H1 (cell line): ENCODE data around the gene TNFAIP1. TPM values are rescaled to one million over a fixed set of nuclear protein-coding genes. Genes with fewer than 3 reads are reported as not detected.

Experiments used
- CTCF ChIA-PET: fragments of 300-600 bp; sonication (Branson Sonifier 250); formaldehyde crosslinking; loops from one replicate; lab custom pipeline; 2021; ENCODE audit not compliant: partially characterized antibody; lab: Charles Lee
- POLR2A ChIA-PET: fragments of 300-600 bp; sonication (Branson Sonifier 250); formaldehyde crosslinking; loops from one replicate; lab custom pipeline; 2021; ENCODE audit warnings: inconsistent platforms; ENCODE audit not compliant: partially characterized antibody; lab: Charles Lee
- DNase-seq, 2 experiments: peaks; one replicate each; pipeline versions ENCODE4 v3.0.0 to v3.0.0-alpha.2; 2010 to 2022; ENCODE audit warnings: low spot score in 2 of 2, low read depth in 1 of 2, mixed read lengths in 1 of 2
- FAIRE-seq: peaks from 2 replicates; lab custom pipeline; 2011; peaks lifted over from hg19 to GRCh38; lab: Jason Lieb, UNC
- H2AFZ ChIP-seq: 2 replicates; pipeline ENCODE4 v1.8.1; 2012; ENCODE audit warnings: low read length, inconsistent platforms
- H2AK5ac ChIP-seq: 2 replicates; pipeline ENCODE4 v1.6.1; 2013; ENCODE audit warnings: low read depth, low read length
- H2BK120ac ChIP-seq: replicated peaks from 2 replicates; pipeline ENCODE3; 2013; ENCODE audit warnings: low read depth, low read length, inconsistent platforms
- H2BK12ac ChIP-seq: 2 replicates; pipeline ENCODE4 v1.6.1; 2013; ENCODE audit warnings: low read depth, low read length
- H2BK15ac ChIP-seq: 2 replicates; pipeline ENCODE4 v1.6.1; 2013; ENCODE audit warnings: low read length
- H2BK20ac ChIP-seq: 2 replicates; pipeline ENCODE4 v1.6.1; 2013; ENCODE audit warnings: low read length
- H2BK5ac ChIP-seq: 2 replicates; pipeline ENCODE4 v1.6.1; 2013; ENCODE audit warnings: low read depth, low read length
- H3K14ac ChIP-seq: 2 replicates; pipeline ENCODE4 v1.6.1; 2013; ENCODE audit warnings: inconsistent platforms; ENCODE audit not compliant: insufficient read length
- H3K18ac ChIP-seq: 2 replicates; pipeline ENCODE4 v1.6.1; 2013; ENCODE audit warnings: low read length; ENCODE audit errors: extremely low read depth
- H3K23ac ChIP-seq: 2 replicates; pipeline ENCODE4 v1.6.1; 2013; ENCODE audit warnings: inconsistent platforms; ENCODE audit not compliant: insufficient read length
- H3K23me2 ChIP-seq: 2 replicates; pipeline ENCODE4 v1.6.1; 2013; ENCODE audit warnings: low read depth, low read length
- H3K27ac ChIP-seq: 2 replicates; pipeline ENCODE4 v1.6.1; 2011; ENCODE audit warnings: low read depth, low read length, inconsistent platforms
- H3K27me3 ChIP-seq, 4 experiments: replicated peaks in 1 of 4; 1 replicate in 1 of 4; 2 replicates in 3 of 4; pipeline versions ENCODE4 v1.6.1 to v1.8.1; 2011 to 2013; ENCODE audit warnings: low read length in 3 of 4, mild to moderate bottlenecking in 3 of 4, inconsistent platforms in 2 of 4, mixed read lengths in 2 of 4, moderate library complexity in 1 of 4; ENCODE audit not compliant: control insufficient read depth in 3 of 4, insufficient read depth in 3 of 4; ENCODE audit errors: extremely low read depth in 1 of 4
- H3K36me3 ChIP-seq, 4 experiments: 2 replicates each; pipeline versions ENCODE4 v1.6.1 to v1.8.1; 2011 to 2013; ENCODE audit warnings: mild to moderate bottlenecking in 4 of 4, low read length in 3 of 4, moderate library complexity in 2 of 4, control low read depth in 1 of 4, inconsistent platforms in 1 of 4; ENCODE audit not compliant: insufficient read depth in 4 of 4, control insufficient read depth in 2 of 4
- H3K4ac ChIP-seq: replicated peaks from 2 replicates; pipeline ENCODE3; 2013; ENCODE audit warnings: low read length, low read depth, mixed read lengths, inconsistent platforms; ENCODE audit not compliant: insufficient read length
- H3K4me1 ChIP-seq, 4 experiments: replicated peaks in 1 of 4; 1 replicate in 1 of 4; 2 replicates in 3 of 4; pipeline versions ENCODE4 v1.6.1 to v1.8.1; 2011 to 2013; ENCODE audit warnings: low read length in 3 of 4, inconsistent platforms in 2 of 4, mixed read lengths in 1 of 4; ENCODE audit not compliant: insufficient read depth in 4 of 4, control insufficient read depth in 3 of 4
- H3K4me2 ChIP-seq, 2 experiments: 2 replicates each; pipeline versions ENCODE4 v1.6.1 to v1.8.1; 2011 to 2013; ENCODE audit warnings: low read depth in 2 of 2, low read length in 2 of 2, control low read depth in 1 of 2, inconsistent platforms in 1 of 2, mild to moderate bottlenecking in 1 of 2; ENCODE audit not compliant: insufficient read depth in 1 of 2
- H3K4me3 ChIP-seq, 4 experiments: fragments of 200-600, 300-600 bp in 1 of 4; sonication (generic), shearing (Covaris generic), sonication (Bioruptor Twin) in 1 of 4; 2 replicates each; pipeline versions ENCODE4 v1.5.1 to v1.8.1; 2011 to 2016; ENCODE audit warnings: low read length in 4 of 4, low read depth in 3 of 4, control low read depth in 2 of 4, inconsistent platforms in 2 of 4, mild to moderate bottlenecking in 2 of 4, mixed read lengths in 1 of 4, moderate library complexity in 1 of 4; ENCODE audit not compliant: insufficient read depth in 2 of 4; ENCODE audit errors: extremely low read depth in 1 of 4
- H3K56ac ChIP-seq: replicated peaks from 2 replicates; pipeline ENCODE3; 2013; ENCODE audit warnings: low read depth, mild to moderate bottlenecking, mixed read lengths, low read length, inconsistent platforms; ENCODE audit not compliant: insufficient read length
- H3K79me1 ChIP-seq: 2 replicates; pipeline ENCODE4 v1.6.1; 2013; ENCODE audit warnings: low read depth, low read length, control low read depth
- H3K79me2 ChIP-seq, 2 experiments: 2 replicates each; pipeline versions ENCODE4 v1.6.1 to v1.8.1; 2012 to 2013; ENCODE audit warnings: low read length in 2 of 2, mild to moderate bottlenecking in 2 of 2, inconsistent platforms in 1 of 2; ENCODE audit not compliant: insufficient read depth in 2 of 2, control insufficient read depth in 1 of 2
- H3K9ac ChIP-seq, 4 experiments: replicated peaks in 1 of 4; 1 replicate in 1 of 4; 2 replicates in 3 of 4; pipeline versions ENCODE4 v1.6.1 to v1.8.1; 2011 to 2013; ENCODE audit warnings: low read depth in 3 of 4, low read length in 3 of 4, control low read depth in 2 of 4, mild to moderate bottlenecking in 2 of 4, moderate library complexity in 2 of 4, inconsistent platforms in 1 of 4; ENCODE audit errors: extremely low read depth in 1 of 4
- H3K9me3 ChIP-seq, 2 experiments: 2 replicates each; pipeline versions ENCODE4 v1.6.1 to v1.8.1; 2012 to 2013; ENCODE audit warnings: mild to moderate bottlenecking in 2 of 2, moderate library complexity in 2 of 2, control low read depth in 1 of 2, inconsistent platforms in 1 of 2, low read depth in 1 of 2, low read length in 1 of 2, mixed read lengths in 1 of 2; ENCODE audit not compliant: insufficient read depth in 2 of 2
- H4K20me1 ChIP-seq, 2 experiments: replicated peaks in 1 of 2; 2 replicates each; pipeline versions ENCODE3 to v1.8.1; 2011 to 2013; ENCODE audit warnings: inconsistent platforms in 2 of 2, low read length in 2 of 2, mild to moderate bottlenecking in 1 of 2; ENCODE audit not compliant: insufficient read depth in 2 of 2, control insufficient read depth in 1 of 2
- H4K5ac ChIP-seq: 2 replicates; pipeline ENCODE4 v1.6.1; 2013; ENCODE audit warnings: low read length, low read depth, mixed read lengths, inconsistent platforms; ENCODE audit not compliant: insufficient read length
- H4K8ac ChIP-seq: 2 replicates; pipeline ENCODE4 v1.8.0; 2013; ENCODE audit warnings: mild to moderate bottlenecking, moderate library complexity, low read length, inconsistent platforms; ENCODE audit not compliant: insufficient read depth; ENCODE audit errors: extremely low read depth
- H4K91ac ChIP-seq: replicated peaks from 2 replicates; pipeline ENCODE3; 2013; ENCODE audit warnings: low read length, mixed read lengths, inconsistent platforms; ENCODE audit not compliant: insufficient read length
- CTBP2 ChIP-seq: IDR thresholded peaks from 2 replicates; pipeline ENCODE4 v1.7.0; 2011; ENCODE audit warnings: borderline replicate concordance, mild to moderate bottlenecking, moderate library complexity, mixed read lengths, low read length; ENCODE audit not compliant: insufficient read depth, insufficient read length
- EP300 ChIP-seq, 2 experiments: IDR thresholded peaks; 1 replicate in 1 of 2; 2 replicates in 1 of 2; pipeline ENCODE4 v1.6.1; 2011 to 2012; ENCODE audit warnings: low read depth in 2 of 2, low read length in 2 of 2, mild to moderate bottlenecking in 2 of 2, borderline replicate concordance in 1 of 2, inconsistent platforms in 1 of 2, moderate library complexity in 1 of 2
- FOSL1 ChIP-seq: IDR thresholded peaks from 2 replicates; pipeline ENCODE4 v1.6.1; 2011; ENCODE audit warnings: mild to moderate bottlenecking, low read depth, low read length, moderate library complexity; ENCODE audit not compliant: insufficient read depth
- GABPA ChIP-seq: IDR thresholded peaks from 2 replicates; pipeline ENCODE4 v1.6.1; 2011; ENCODE audit warnings: mild to moderate bottlenecking, low read length, moderate library complexity, borderline replicate concordance; ENCODE audit not compliant: insufficient read depth
- KDM4A ChIP-seq: IDR thresholded peaks from one replicate; pipeline ENCODE4 v1.7.1; 2012; ENCODE audit warnings: low read depth, mild to moderate bottlenecking, moderate library complexity, low read length, inconsistent platforms; ENCODE audit not compliant: severe bottlenecking
- SAP30 ChIP-seq: fragments of 300-600 bp; sonication (generic); IDR thresholded peaks from 2 replicates; pipeline ENCODE4 v1.7.1; 2012; ENCODE audit warnings: low read length, moderate library complexity, mild to moderate bottlenecking, inconsistent platforms; ENCODE audit not compliant: insufficient read depth, insufficient replicate concordance
- SIRT6 ChIP-seq: IDR thresholded peaks from one replicate; pipeline ENCODE4 v1.7.1; 2012; ENCODE audit warnings: low read length, inconsistent platforms
- WGBS, 2 experiments: shearing (Covaris generic) in 1 of 2; methylation state at CpG; one replicate each; pipeline versions ENCODE4 v1.1.6 to v1.1.7; 2013 to 2015; ENCODE audit warnings: low lambda C conversion rate in 2 of 2, mixed read lengths in 2 of 2, inconsistent platforms in 1 of 2, low coverage in 1 of 2, missing lambda C conversion rate in 1 of 2; ENCODE audit not compliant: insufficient replicate concordance in 2 of 2, insufficient coverage in 1 of 2, insufficient read length in 1 of 2; ENCODE audit errors: extremely low coverage in 1 of 2, missing lambda C conversion rate in 1 of 2; 5-methylcytosine and 5-hydroxymethylcytosine counted together
- polyA plus RNA-seq, 7 experiments: library from polyadenylated mRNA; depleted of rRNA in 3 of 7; stranded (reverse) in 5 of 7; unstranded in 2 of 7; fragments of >200 nt in 5 of 7; fragments of 200-250 nt in 2 of 7; gene quantifications; 1 replicate in 5 of 7; 2 replicates in 1 of 7; 4 replicates in 1 of 7; pipeline versions ENCODE4 v1.2.1 to v1.2.3, GENCODE V29; 2011 to 2013; ENCODE audit warnings: missing spikeins in 2 of 7, mixed read lengths in 2 of 7
- total RNA-seq: library from RNA; stranded (reverse); fragmentation: NEBNext Ultra II Directional; extraction: Animal tissue kit (Norgen Biotek cat#: 25700); gene quantifications from 2 replicates; pipeline ENCODE4 v1.2.1, GENCODE V29; 2021
- TF ChIP-seq, protein P1 (sequence below): IDR thresholded peaks from 2 replicates; pipeline ENCODE4 v1.6.1; 2012; ENCODE audit warnings: low read length, inconsistent platforms

Gene TNFAIP1
- total and polyA plus RNA-seq, 2 of the 8 experiments (the other 6 are each of a cell fraction or from before 2014, with no cell fraction given), result 16.9 to 19.5 TPM

DNA sequence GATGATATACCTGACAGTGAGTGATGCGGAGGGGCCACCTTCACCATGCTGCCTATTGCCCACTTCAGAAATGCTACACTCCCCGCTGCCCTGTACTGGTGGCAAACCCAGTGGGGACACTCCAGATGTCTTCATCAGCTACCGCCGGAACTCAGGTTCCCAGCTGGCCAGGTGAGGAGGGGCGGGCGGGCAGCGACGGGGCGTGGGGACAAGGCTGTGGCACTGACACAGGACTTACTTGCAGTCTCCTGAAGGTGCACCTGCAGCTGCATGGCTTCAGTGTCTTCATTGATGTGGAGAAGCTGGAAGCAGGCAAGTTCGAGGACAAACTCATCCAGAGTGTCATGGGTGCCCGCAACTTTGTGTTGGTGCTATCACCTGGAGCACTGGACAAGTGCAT lies 52.5 kb downstream of the TNFAIP1 start:
- Histone ChIP-seq H3K79me2 (no peaks in the 10 kb centered on the region), H3K4me2 (no peak overlapping the region), H3K9me3 (no peaks in the 10 kb centered on the region), H3K4ac (no peak overlapping the region), H3K27ac (no peak overlapping the region), H2BK120ac (no peak overlapping the region), H3K14ac (no peak overlapping the region), H3K56ac (no peak overlapping the region), H2BK15ac (no peak overlapping the region), H2AFZ (no peak overlapping the region), H3K4me3 (no peak overlapping the region), H3K23me2 (peaks cover 13% of the 10 kb centered on the region), H3K18ac (no peak overlapping the region), H4K91ac (no peak overlapping the region), H3K36me3 (0 out of 8 replicates have a peak, but pooled peaks cover 0 to 3% (median 0%) of the 10 kb centered on the region in 4 experiments), H3K79me1 (no peaks in the 10 kb centered on the region), H3K23ac (no peak overlapping the region), H2BK5ac (no peak overlapping the region), H3K27me3 (peaks cover 22 to 32% (median 28%) of the 10 kb centered on the region in 4 experiments), H3K9ac (no peak overlapping the region), H2BK12ac (no peak overlapping the region), H4K5ac (no peak overlapping the region), H4K8ac (no peak overlapping the region), H2AK5ac (no peak overlapping the region), H3K4me1 (peaks cover 0 to 13% (median 6%) of the 10 kb centered on the region in 4 experiments; a peak in 4 of 7 replicates), H2BK20ac (no peak overlapping the region), H4K20me1 (peaks cover 0 to 2% of the 10 kb centered on the region in 2 experiments)
- FAIRE-seq (no peak), DNase-seq (no peak)
- no peak for TF ChIP-seq GABPA
- no peak for TF ChIP-seq FOSL1
- no peak for TF ChIP-seq SIRT6
- TF ChIP-seq, protein P1, sequence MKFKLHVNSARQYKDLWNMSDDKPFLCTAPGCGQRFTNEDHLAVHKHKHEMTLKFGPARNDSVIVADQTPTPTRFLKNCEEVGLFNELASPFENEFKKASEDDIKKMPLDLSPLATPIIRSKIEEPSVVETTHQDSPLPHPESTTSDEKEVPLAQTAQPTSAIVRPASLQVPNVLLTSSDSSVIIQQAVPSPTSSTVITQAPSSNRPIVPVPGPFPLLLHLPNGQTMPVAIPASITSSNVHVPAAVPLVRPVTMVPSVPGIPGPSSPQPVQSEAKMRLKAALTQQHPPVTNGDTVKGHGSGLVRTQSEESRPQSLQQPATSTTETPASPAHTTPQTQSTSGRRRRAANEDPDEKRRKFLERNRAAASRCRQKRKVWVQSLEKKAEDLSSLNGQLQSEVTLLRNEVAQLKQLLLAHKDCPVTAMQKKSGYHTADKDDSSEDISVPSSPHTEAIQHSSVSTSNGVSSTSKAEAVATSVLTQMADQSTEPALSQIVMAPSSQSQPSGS, result no peak
- no peak for TF ChIP-seq KDM4A
- no peak for TF ChIP-seq EP300 (IDR thresholded peaks at IDR 0.05; ENCODE audit: borderline replicate concordance in 1 of 2, low read depth in 2 of 2, low read length in 2 of 2)
- no peak for TF ChIP-seq SAP30
- no peak for TF ChIP-seq CTBP2
- POLR2A ChIA-PET, result interaction anchor here (1.4 to 12.7 kb wide), 2 partner anchors 14 to 17 kb away, joined by 3 to 135 read pairs; partner anchors contain the start of genes SARM1, SLC46A1 and VTN
- 90% methylated on average over 11 of the region's 11 CpGs; no CpG with 5 or more reads in 1 of the 2 experiments for WGBS, 2 experiments
- CTCF ChIA-PET, result interaction anchor here (0.7 to 14.7 kb wide), 3 partner anchors 29 to 428 kb away, joined by 3 to 142 read pairs (median 5); no protein-coding TSS in a partner anchor
